GM12872 (cell line): ENCODE measurements around the gene CNNM3.

Source experiments
- CTCF ChIP-seq: IDR thresholded peaks from 3 replicates; pipeline ENCODE4 v1.5.1; 2011; ENCODE audit warnings: low read depth, mild to moderate bottlenecking, low read length, moderate library complexity; ENCODE audit not compliant: insufficient read depth

The CNNM3 gene

GRCh38 chr2:96882906-96883305 lies 66.8 kb downstream of the CNNM3 start:
- no peak for TF ChIP-seq CTCF

- no peak for TF ChIP-seq CTCF
Observed at GRCh38 chr2:96883306-96883705, 67.2 kb downstream of the CNNM3 start.
